Breast epithelium (tissue), 3 donors: Measurements from ENCODE around the gene RHBDF2.

Source experiments
- CTCF ChIP-seq, 3 donors: fragments of 450-650 bp; IDR thresholded peaks; one replicate each; pipeline ENCODE4 v1.5.1; 2016 to 2017; ENCODE audit warnings: antibody characterized with exemption in 3 of 3, mild to moderate bottlenecking in 3 of 3, moderate library complexity in 3 of 3
- POLR2A ChIP-seq: fragments of 450-650 bp; IDR thresholded peaks from one replicate; pipeline ENCODE4 v1.6.1; 2016; ENCODE audit warnings: antibody characterized with exemption, mild to moderate bottlenecking, moderate library complexity

DNA sequence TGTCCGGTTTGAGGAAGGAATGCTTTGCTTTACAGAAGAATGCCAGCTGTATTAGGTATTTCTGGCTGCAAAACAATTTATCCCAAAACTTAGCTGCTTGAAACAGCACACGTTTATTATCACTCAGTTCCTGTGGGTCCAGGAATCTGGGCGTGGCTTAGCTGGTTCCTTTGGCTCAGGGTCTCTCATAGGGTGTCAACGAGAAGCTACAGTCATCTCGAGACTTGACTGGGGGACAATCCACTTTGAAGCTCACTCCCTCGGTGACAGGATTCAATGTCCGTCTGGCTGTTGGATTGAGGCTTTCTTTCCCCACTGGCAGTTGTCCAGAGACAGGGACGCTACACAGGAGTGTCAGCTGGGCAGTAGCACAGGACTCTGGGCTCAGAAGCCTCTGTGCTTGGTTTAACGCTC lies 9.6 kb upstream of the RHBDF2 start:
- TF ChIP-seq CTCF (IDR thresholded peaks at IDR 0.05) (no peak), POLR2A (no peak)
